Memory B cell (primary cell): ENCODE results near the gene GCSAM.

ENCODE experiments used
- ATAC-seq: fragments of 150-1000 bp; cut with Tn5 transposase; 2 replicates; pipeline ENCODE4 v1.10.0; 2021; ENCODE audit warnings: low read depth, mild to moderate bottlenecking, moderate library complexity
- DNase-seq, 2 donors: peaks; one replicate each; pipeline ENCODE4 v3.0.0; 2022; ENCODE audit warnings: low spot score in 2 of 2
- H3K27ac Mint-ChIP-seq: one replicate; pipeline ENCODE4 v1.8.0; 2022; ENCODE audit warnings: mild to moderate bottlenecking, moderate library complexity, mixed read lengths
- H3K27me3 Mint-ChIP-seq: one replicate; pipeline ENCODE4 v1.8.0; 2022; ENCODE audit warnings: mixed read lengths
- H3K36me3 Mint-ChIP-seq: one replicate; pipeline ENCODE4 v1.8.0; 2022; ENCODE audit warnings: mild to moderate bottlenecking, mixed read lengths
- H3K4me1 Mint-ChIP-seq: one replicate; pipeline ENCODE4 v1.8.0; 2022; ENCODE audit warnings: mixed read lengths
- H3K4me3 Mint-ChIP-seq: one replicate; pipeline ENCODE4 v1.8.0; 2022; ENCODE audit warnings: mild to moderate bottlenecking, moderate library complexity, mixed read lengths
- H3K9me3 Mint-ChIP-seq: one replicate; pipeline ENCODE4 v1.8.0; 2022; ENCODE audit warnings: mixed read lengths

GCSAM gene

DNA sequence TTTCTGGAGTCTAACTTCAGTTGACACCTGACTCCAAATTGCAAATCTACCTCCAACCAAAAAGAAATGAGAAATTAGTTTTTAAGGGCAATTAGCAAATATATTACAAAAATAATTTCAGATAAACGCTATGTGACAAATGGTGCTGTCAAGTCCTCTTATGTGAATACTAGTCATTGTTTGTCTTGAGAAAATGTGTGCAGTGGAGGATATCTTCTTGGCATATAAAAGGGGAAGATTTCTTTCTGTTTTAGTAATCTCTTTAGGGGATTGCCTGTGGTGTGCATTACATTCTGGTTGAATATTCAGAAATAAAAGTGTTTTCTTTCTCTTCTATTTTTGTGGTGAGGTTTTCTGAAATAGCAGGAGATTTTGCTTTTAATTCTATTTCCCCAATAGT, 3.0 kb upstream of the GCSAM start:
- Mint-ChIP-seq H3K4me1 (peaks cover 17% of the 10 kb centered on the region), H3K9me3 (no peaks in the 10 kb centered on the region), H3K36me3 (no peaks in the 10 kb centered on the region), H3K27ac (no peak overlapping the region), H3K4me3 (no peak overlapping the region), H3K27me3 (no peaks in the 10 kb centered on the region)
- ATAC-seq, result no peak
- DNase-seq, result no peak

DNA sequence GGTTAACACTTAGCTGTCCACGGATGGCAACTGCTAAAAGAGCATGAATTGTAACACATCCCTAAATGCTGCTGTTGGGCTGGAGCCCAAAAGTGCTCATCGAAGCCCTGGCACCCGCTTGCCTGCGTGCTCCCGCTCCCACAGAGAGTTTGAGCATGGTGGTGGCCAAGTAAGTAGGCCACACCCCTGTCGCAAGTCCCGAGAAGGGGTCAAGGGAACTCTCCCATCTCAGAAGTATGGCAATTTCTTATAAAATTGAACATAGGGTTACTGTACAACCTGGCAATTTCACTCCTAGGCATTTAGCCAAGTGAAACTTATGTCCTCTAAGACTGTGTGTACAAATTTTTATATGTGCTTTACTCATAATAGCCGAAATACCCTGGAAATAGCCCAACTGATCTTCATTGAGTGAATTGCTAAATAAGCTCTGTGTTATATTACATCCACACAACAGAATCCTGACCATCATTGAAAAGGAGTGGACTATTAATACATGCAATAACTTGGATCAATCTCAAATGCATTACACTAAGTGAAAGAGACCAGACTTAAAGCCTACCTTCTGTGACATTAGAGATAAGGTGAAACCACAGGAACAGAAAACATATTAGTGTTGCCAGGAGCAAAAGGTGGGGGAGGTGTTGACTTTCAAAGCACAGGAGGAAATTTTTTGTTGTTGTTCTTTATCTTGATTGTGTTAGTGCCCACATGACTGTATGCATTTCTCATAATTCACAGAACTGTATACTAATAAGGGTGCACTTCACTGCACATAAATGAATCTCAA, 1.5 kb upstream of the GCSAM start:
- no peaks in the 10 kb centered on the region for H3K27me3 Mint-ChIP-seq
- no peaks in the 10 kb centered on the region for H3K9me3 Mint-ChIP-seq
- H3K36me3 Mint-ChIP-seq, result no peaks in the 10 kb centered on the region
- peaks cover 29% of the 10 kb centered on the region for H3K4me1 Mint-ChIP-seq
- H3K4me3 Mint-ChIP-seq, result no peak overlapping the region
- ATAC-seq, result no peak
- DNase-seq, result no peak
- peak overlapping the region; percentile 92 for H3K27ac Mint-ChIP-seq

DNA sequence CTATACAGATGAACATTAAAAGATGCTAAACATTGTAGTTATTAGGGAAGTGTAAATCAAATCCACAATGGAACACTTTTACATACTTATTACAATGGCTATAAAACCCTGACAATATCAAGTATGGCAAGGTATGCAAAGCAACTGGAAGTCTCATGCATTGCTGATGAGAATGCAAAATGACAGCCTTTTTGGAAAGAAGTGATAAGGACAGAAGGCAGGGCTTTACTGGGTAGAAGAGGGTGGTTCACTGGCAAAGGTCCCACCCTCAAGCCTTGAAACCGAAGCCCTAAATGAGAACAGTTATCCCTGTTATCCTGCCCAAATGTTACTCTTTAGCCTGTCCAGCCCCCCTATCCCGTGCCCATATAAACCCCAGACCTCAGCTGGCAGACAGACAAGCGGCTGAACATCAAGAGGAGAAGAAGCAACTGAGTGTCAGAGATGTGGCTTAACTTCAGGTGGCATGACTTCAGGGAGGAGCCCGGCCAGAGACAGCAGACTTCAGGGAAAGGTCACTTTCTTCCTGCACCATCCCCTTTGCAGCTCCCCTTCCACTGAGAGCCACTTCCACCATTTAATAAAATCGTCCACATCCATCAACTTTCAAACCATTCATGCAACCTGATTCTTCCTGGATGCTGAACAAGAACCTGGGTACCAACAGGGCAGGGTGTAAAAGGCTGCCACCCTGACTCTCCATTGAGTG, 732 bp upstream of the GCSAM start:
- Mint-ChIP-seq H3K36me3 (no peaks in the 10 kb centered on the region), H3K4me1 (peaks cover 35% of the 10 kb centered on the region), H3K9me3 (no peaks in the 10 kb centered on the region), H3K27me3 (no peaks in the 10 kb centered on the region), H3K27ac (peak overlapping the region; percentile 92), H3K4me3 (peak overlapping the region; percentile 90)
- DNase-seq (no peak), ATAC-seq (no peak)

GRCh38 chr3:112132554-112132953, 494 bp downstream of the GCSAM start:
- Mint-ChIP-seq H3K9me3 (no peaks in the 10 kb centered on the region), H3K36me3 (no peaks in the 10 kb centered on the region), H3K4me3 (peak overlapping the region; percentile 90), H3K4me1 (peaks cover 43% of the 10 kb centered on the region), H3K27ac (peak overlapping the region; percentile 92), H3K27me3 (no peaks in the 10 kb centered on the region)
- DNase-seq, result no peak
- ATAC-seq, result no peak

DNA sequence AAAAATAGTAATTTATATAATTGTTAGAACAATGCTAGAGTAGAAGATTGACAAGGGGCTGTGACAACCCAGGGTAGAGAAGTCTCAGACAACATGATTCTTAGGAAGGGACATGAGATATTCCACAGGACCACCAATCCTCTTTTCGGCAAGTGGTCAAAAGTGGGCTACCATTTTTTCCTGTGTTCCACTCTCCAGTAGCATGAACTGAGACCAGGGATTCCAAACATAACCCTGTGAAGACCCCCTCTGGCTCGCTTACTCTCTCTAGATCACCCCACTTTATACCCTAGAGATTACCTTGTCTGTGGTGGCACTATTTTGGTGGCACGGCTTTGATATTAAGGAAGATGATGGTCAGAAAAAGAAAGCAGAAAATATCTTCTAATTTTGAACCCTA, 960 bp downstream of the GCSAM start:
- Mint-ChIP-seq H3K36me3 (no peaks in the 10 kb centered on the region), H3K9me3 (no peaks in the 10 kb centered on the region)

GRCh38 chr3:112131111-112131510, 1.9 kb downstream of the GCSAM start:
- H3K9me3 Mint-ChIP-seq, result no peaks in the 10 kb centered on the region
- H3K36me3 Mint-ChIP-seq, result peaks cover 2% of the 10 kb centered on the region
- DNase-seq (no peak), ATAC-seq (no peak)
- no peaks in the 10 kb centered on the region for H3K27me3 Mint-ChIP-seq
- peaks cover 50% of the 10 kb centered on the region for H3K4me1 Mint-ChIP-seq
- peak overlapping the region; percentile 95 for H3K27ac Mint-ChIP-seq
- peak overlapping the region; percentile 52 for H3K4me3 Mint-ChIP-seq

More for the DNA sequence above, 960 bp downstream of the GCSAM start:
- H3K4me1 Mint-ChIP-seq, result peaks cover 44% of the 10 kb centered on the region
- DNase-seq (no peak), ATAC-seq (no peak)
- H3K27ac Mint-ChIP-seq, result peak overlapping the region; percentile 92
- peak overlapping the region; percentile 90 for H3K4me3 Mint-ChIP-seq
- no peaks in the 10 kb centered on the region for H3K27me3 Mint-ChIP-seq

DNA sequence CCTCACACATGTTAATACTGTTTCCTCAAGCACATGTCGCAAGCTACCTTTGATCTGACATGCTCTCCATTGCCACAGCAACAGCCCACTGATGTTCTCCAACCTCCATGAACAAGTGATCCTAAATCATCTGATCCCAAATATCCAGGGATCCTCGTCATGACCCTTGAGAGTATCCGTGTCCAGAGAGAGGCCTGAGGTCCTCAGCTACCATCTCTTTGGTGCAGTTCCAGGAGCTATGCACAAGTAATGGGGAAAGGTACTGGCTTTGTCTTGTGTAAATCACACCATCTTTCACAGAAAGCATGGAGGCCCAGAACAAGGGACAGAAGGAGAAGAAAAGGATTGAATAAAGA, 2.4 kb downstream of the GCSAM start:
- Mint-ChIP-seq H3K4me3 (peak overlapping the region; percentile 32), H3K27me3 (no peaks in the 10 kb centered on the region), H3K27ac (peak overlapping the region; percentile 95), H3K9me3 (no peaks in the 10 kb centered on the region), H3K4me1 (peaks cover 54% of the 10 kb centered on the region), H3K36me3 (peaks cover 6% of the 10 kb centered on the region)
- DNase-seq, result no peak
- no peak for ATAC-seq

DNA sequence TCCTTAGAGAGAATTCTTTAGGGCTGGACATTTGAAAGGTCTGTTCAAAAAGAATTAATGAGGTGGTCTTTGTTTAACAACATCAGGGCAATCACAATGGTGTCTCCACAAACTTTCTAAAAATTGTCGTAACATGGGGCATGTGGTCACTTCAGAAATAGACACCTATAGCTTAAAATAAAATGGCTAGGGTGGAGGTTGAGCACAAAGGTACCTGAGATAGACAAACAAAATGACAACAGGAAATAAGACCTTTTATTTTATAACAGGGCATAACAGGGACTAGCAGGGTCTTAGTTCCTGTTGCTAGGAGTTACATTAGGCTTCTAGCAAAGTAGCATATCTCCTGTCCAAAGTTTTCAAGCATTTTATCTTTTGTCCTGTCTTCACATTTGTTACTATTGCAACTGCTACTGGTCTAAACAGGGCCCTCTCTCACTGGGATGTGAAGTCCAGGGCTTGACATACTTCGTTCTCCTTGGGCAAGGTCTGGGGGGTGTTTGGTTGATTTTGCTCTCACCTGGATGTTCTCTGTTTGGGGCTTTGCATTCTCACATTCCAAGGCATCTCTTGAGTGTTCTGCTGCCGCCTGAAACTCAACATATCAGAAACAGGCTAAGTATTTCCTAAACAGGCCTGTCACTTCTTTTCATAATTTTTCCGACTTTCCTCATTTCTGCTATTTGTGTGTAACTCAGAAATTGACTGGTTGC, 3.0 kb downstream of the GCSAM start:
- Mint-ChIP-seq H3K4me3 (peak overlapping the region; percentile 32), H3K36me3 (peaks cover 10% of the 10 kb centered on the region), H3K27me3 (no peaks in the 10 kb centered on the region), H3K9me3 (no peaks in the 10 kb centered on the region), H3K4me1 (peaks cover 55% of the 10 kb centered on the region), H3K27ac (peak overlapping the region; percentile 95)
- no peak for ATAC-seq
- no peak for DNase-seq

DNA sequence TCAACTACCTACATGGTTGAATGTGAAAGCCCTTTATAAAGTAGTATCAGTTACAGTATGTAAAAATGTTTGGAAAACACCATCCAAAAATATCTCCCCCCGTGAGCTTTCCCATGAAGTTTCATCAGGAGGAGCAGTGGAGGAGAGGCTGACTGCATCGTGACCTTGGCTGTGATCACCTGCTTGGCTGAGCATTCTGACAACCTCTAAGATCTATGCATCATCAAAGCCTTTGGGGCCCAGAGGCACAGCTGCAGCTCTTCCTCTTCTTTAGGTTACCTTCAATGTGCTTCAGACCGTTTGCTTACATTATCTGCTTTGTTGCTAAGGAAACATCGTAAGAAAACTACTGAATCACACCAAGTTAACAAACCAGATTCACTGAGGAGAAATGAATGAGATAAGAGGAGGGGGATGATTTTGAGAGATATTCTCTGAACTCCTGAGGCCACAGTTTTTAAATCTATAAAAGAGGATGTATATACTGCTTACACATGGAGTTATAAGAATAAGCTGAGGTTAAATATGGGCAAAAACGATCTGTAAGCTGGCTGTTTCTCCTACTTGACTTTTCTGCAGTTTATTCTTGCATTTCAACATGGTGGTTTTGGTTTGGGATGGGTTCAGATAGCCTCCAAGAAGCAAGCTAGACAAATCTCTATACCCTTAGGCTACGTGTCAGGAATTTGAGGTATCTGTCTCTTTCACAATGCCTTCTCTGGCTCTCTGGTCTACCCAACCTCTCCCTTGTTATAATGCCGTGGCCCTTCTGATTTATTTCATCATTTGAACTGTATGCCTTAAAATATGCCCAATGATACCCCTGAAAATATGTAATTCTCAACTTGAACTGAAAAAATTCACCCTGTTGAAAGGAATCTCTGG, 4.0 kb downstream of the GCSAM start:
- peaks cover 16% of the 10 kb centered on the region for H3K36me3 Mint-ChIP-seq
- peak in 1 of 2 donors; percentile 78 for DNase-seq
- H3K4me1 Mint-ChIP-seq, result peaks cover 51% of the 10 kb centered on the region
- H3K27ac Mint-ChIP-seq, result peak overlapping the region; percentile 95
- no peak overlapping the region for H3K4me3 Mint-ChIP-seq
- no peaks in the 10 kb centered on the region for H3K9me3 Mint-ChIP-seq
- ATAC-seq, result peak; percentile 79
- H3K27me3 Mint-ChIP-seq, result no peaks in the 10 kb centered on the region

DNA sequence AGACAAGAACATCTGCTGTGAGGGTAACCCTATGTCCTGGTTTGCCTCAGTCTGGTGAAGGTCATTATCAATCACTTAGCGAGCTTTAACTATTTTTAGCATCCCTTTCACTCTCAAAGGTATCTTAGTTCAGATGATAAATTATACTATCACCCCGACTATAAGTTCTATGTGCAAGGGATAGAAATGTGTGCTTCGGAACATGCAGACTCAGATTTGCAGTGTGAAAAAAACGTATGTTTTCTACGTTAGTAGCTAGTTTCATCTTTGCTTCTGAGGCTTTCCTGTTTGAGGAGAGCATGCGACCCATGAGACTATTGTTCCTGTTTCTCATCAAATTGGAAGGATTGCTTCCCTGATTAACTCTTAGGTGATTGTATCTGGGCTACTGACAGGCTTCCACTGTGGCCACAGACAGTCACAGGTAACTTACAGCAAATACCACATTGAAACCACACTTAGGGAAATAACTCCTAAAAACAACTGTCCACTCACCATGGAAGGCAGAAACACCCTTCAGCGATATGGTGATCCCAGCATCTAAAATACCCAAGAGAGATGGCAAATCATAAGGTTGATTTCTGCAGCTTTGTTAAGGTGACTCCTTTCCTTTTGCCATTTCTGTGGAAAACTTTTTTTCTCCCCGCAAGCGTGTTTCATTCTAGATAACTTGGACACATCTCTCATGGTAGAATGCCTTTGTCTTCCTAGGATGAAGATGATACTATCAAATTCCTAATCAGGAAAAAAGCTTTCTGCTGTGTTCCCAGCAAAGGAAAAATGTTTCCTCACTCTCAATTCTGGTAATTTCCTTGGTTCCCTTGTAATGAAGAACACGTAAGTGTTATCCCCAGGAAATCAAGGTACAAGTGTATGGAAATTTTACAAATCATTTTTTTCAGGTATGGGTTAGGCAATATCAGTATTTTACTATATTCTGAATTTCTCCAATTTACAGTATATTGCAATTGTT, 5.2 kb downstream of the GCSAM start:
- no peak for DNase-seq

GRCh38 chr3:112126511-112126911, 6.5 kb downstream of the GCSAM start:
- Mint-ChIP-seq H3K36me3 (peaks cover 21% of the 10 kb centered on the region), H3K4me3 (no peak overlapping the region), H3K27me3 (no peaks in the 10 kb centered on the region), H3K9me3 (no peaks in the 10 kb centered on the region), H3K27ac (peak overlapping the region; percentile 39), H3K4me1 (peaks cover 47% of the 10 kb centered on the region)
- DNase-seq (no peak), ATAC-seq (no peak)

More for the DNA sequence above, 5.2 kb downstream of the GCSAM start:
- peak; percentile 21 for ATAC-seq
- peaks cover 20% of the 10 kb centered on the region for H3K36me3 Mint-ChIP-seq
- H3K4me3 Mint-ChIP-seq, result peak overlapping the region; percentile 29
- peaks cover 48% of the 10 kb centered on the region for H3K4me1 Mint-ChIP-seq
- no peaks in the 10 kb centered on the region for H3K27me3 Mint-ChIP-seq
- no peaks in the 10 kb centered on the region for H3K9me3 Mint-ChIP-seq
- peak overlapping the region; percentile 95 for H3K27ac Mint-ChIP-seq

DNA sequence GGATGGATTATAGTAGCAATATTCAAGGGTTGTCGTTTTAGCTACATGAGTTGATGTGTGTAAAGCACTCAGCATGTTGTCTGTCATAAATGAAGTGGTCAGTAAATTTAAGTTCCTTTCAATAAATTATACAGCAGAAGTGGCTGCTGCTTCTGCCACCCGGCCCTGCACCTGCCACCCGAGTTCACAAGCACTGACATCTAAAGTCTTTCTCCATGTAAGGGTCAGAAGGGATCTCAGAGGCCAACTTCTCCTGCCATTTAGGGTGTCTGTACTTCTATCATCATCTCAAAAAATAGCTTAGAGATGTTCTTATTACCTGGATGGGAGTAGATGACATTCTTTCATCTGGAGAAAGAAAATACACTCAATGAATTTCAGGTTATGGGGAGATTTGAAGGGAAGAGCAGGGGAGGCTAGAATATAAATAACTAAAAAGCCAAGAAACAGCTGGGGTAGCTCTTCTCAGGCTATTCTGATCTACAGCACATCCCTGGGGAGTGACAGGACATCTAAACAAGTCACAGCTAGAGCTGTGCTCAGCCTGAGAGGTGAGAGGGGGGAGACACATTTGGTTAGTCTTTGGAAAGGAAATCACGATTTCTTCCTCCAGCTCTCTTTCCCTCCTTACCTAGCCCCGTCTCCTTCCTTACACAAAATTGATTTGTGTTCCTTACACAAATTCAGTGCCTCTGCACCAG, 8.0 kb downstream of the GCSAM start:
- DNase-seq (no peak), ATAC-seq (no peak)
- Mint-ChIP-seq H3K27me3 (no peaks in the 10 kb centered on the region), H3K4me3 (no peak overlapping the region), H3K9me3 (no peaks in the 10 kb centered on the region), H3K36me3 (peaks cover 21% of the 10 kb centered on the region), H3K4me1 (peaks cover 46% of the 10 kb centered on the region), H3K27ac (peak overlapping the region; percentile 39)
